RWPE1 (cell line): Measurements from ENCODE around the gene ZIC3.

Source experiments
- CTCF ChIA-PET: fragments of 350-600 bp; sonication (Branson Sonifier 250); formaldehyde crosslinking; extraction: SDS; loops from one replicate; lab custom pipeline; 2021; lab: Yijun Ruan, JAX
- POLR2A ChIA-PET: fragments of 400-600 bp; formaldehyde crosslinking; extraction: SDS; loops from one replicate; lab custom pipeline; 2020; ENCODE audit warnings: antibody characterized with exemption; ENCODE audit not compliant: low non-redundant PET; lab: Yijun Ruan, JAX
- DNase-seq: peaks from one replicate; pipeline ENCODE4 v3.0.0; 2012; ENCODE audit warnings: low spot score
- H3K27ac ChIP-seq: fragments of 450-650 bp; 2 replicates; pipeline ENCODE4 v1.5.1; 2017
- TF ChIP-seq, protein P1 (sequence below): fragments of 450-650 bp; conservative IDR thresholded peaks from 2 replicates; pipeline ENCODE4 v1.5.1; 2017; ENCODE audit warnings: low read depth, mild to moderate bottlenecking

ZIC3 gene

GRCh38 chrX:137574102-137574783, 8.3 kb downstream of the ZIC3 start:
- CTCF ChIA-PET = no interaction called here
- no peak overlapping the region for H3K27ac ChIP-seq

DNA sequence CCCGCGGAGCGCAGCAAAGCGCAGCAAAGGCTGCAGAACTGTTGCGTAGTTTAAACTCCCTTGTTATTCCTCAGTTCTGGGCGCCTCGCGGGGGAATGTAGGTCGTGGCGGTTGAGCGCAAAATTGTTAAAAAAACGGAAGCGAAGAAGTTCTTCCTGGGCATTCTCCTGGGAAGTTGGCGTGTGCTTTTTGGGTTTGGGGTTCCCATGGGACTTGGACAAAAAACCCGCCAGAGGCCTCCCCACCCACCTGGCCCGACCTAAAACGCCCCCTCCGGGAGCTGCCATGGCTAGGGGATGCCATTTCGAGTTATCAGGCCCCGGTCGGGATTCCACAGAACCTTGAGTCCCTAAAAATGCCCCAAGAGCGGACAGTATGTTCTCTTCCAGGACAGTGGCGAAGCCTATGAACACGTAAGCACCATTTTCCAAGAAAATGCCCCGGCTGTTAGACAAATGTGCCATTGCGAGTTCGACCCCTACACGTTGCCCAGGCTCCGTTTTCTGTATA, 8.9 kb downstream of the ZIC3 start:
- no peak overlapping the region for H3K27ac ChIP-seq
- ChIA-PET CTCF (no interaction called here), POLR2A (no interaction called here)
- TF ChIP-seq, protein P1, sequence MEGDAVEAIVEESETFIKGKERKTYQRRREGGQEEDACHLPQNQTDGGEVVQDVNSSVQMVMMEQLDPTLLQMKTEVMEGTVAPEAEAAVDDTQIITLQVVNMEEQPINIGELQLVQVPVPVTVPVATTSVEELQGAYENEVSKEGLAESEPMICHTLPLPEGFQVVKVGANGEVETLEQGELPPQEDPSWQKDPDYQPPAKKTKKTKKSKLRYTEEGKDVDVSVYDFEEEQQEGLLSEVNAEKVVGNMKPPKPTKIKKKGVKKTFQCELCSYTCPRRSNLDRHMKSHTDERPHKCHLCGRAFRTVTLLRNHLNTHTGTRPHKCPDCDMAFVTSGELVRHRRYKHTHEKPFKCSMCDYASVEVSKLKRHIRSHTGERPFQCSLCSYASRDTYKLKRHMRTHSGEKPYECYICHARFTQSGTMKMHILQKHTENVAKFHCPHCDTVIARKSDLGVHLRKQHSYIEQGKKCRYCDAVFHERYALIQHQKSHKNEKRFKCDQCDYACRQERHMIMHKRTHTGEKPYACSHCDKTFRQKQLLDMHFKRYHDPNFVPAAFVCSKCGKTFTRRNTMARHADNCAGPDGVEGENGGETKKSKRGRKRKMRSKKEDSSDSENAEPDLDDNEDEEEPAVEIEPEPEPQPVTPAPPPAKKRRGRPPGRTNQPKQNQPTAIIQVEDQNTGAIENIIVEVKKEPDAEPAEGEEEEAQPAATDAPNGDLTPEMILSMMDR = no peak
- DNase-seq = no peak

More at GRCh38 chrX:137574102-137574783, 8.3 kb downstream of the ZIC3 start:
- TF ChIP-seq, protein P1 = no peak
- no peak for DNase-seq
- POLR2A ChIA-PET = no interaction called here

GRCh38 chrX:137575596-137576255, 9.8 kb downstream of the ZIC3 start:
- no peak overlapping the region for H3K27ac ChIP-seq
- TF ChIP-seq, protein P1 = no peak
- ChIA-PET CTCF (no interaction called here), POLR2A (no interaction called here)
- DNase-seq = no peak

DNA sequence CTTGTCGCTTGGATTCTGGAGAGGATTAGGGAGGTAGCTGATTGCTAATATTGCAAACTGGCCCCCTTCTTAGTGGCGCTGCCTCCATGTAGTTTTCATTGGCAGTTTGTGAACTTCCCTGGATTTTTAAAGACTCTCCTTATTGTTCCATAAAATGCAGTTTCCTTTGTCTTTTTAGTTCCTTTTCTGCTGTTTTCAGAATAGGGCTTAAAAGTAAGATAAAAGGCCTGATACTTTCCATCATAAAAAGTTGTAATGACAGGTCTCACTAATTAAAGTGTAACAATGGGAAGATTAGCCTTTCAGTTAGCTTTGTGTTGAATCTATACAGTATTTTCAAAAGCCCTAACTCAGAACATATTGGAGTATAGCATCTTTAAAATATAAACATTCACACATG, 21.2 kb downstream of the ZIC3 start:
- ChIA-PET POLR2A (no interaction called here), CTCF (no interaction called here)
- no peak for DNase-seq
- no peak overlapping the region for H3K27ac ChIP-seq
- TF ChIP-seq, protein P1 = no peak

GRCh38 chrX:137600769-137601168, 34.8 kb downstream of the ZIC3 start:
- ChIA-PET POLR2A (no interaction called here), CTCF (no interaction called here)
- TF ChIP-seq, protein P1 = no peak
- no peak overlapping the region for H3K27ac ChIP-seq
- DNase-seq = no peak
